ENCODE results near the gene CLMN. TPM values are rescaled to one million over a fixed set of nuclear protein-coding genes. Genes with fewer than 3 reads are reported as not detected.

Gene CLMN
- total RNA-seq, 1 experiment from 2014 or later = 33.4 TPM

DNA sequence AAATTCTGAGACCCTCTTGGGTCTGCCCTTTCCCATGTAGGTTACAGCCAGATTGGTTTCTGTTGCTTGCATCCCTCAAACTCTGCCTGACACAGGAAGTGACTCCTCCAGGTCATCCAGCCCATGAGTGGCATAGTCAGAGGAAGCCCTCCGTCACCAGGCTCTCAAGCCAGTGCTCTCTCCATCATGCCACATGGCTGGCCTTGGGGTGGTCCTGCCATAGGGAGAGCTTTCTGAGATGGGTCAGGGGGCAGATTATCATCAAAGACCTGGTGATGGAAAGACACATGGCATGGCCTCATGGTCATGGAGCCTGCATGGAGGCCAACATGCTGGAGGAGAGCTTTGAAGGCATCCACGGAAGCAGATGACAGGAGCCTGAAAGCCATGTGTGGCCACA is 15.4 kb upstream of the CLMN start:
- Histone ChIP-seq H2AFZ (ENCODE audit: low read depth, low read length, poor library complexity, severe bottlenecking) (no peak overlapping the region), H3K9me2 (ENCODE audit: insufficient read depth) (no peaks in the 10 kb centered on the region), H3K27me3 (ENCODE audit: insufficient read depth, low read length) (no peaks in the 10 kb centered on the region), H3K4me2 (ENCODE audit: low read length) (no peak overlapping the region), H3K27ac (ENCODE audit: low read depth, low read length) (no peak overlapping the region), H3K4me3 (replicated peaks in 1 of 2; ENCODE audit: low read depth in 1 of 2, low read length in 2 of 2) (no peak overlapping the region), H3K79me2 (ENCODE audit: insufficient read depth, low read length) (no peaks in the 10 kb centered on the region), H4K20me1 (ENCODE audit: insufficient read depth) (no peaks in the 10 kb centered on the region), H3K9me3 (ENCODE audit: control insufficient read depth in 1 of 2, insufficient read depth in 1 of 2, low read depth in 1 of 2, low read length in 2 of 2) (no peaks in the 10 kb centered on the region), H3K36me3 (ENCODE audit: control insufficient read depth in 1 of 2, insufficient read depth in 2 of 2, low read length in 2 of 2) (no peaks in the 10 kb centered on the region), H3K4me1 (ENCODE audit: control insufficient read depth in 1 of 2, insufficient read depth in 2 of 2, low read length in 2 of 2) (peaks cover 0 to under 1% of the 10 kb centered on the region in 2 experiments; a peak in 1 of 4 replicates), H3K9ac (ENCODE audit: low read length) (no peak overlapping the region)
- ChIA-PET POLR2A (no interaction called here), CTCF (interaction anchor here (1.0 kb wide), 1 partner anchor 27 kb away, joined by 3 read pairs; no protein-coding TSS in a partner anchor), RAD21 (ENCODE audit: low non-redundant PET in 1 of 2, low total read pairs in 2 of 2, uncharacterized antibody in 2 of 2, unreplicated experiment in 2 of 2) (no interaction called here)
- BruUV-seq (replicated peaks) = no TSS peak
- ATAC-seq (no peak), DNase-seq (ENCODE audit: low read depth, low spot score) (no peak)
- intact Hi-C loops (cut with micrococcal nuclease) = no loop called here
- no peak for TF ChIP-seq POLR2AphosphoS5 (IDR thresholded peaks at IDR 0.05; ENCODE audit: low read depth, low read length)
- TF ChIP-seq ZNF274 (IDR thresholded peaks at IDR 0.05; ENCODE audit: low read depth, low read length) = no peak
- TF ChIP-seq CEBPB (IDR thresholded peaks at IDR 0.05; ENCODE audit: low read depth) = no peak
- TF ChIP-seq, protein P1, sequence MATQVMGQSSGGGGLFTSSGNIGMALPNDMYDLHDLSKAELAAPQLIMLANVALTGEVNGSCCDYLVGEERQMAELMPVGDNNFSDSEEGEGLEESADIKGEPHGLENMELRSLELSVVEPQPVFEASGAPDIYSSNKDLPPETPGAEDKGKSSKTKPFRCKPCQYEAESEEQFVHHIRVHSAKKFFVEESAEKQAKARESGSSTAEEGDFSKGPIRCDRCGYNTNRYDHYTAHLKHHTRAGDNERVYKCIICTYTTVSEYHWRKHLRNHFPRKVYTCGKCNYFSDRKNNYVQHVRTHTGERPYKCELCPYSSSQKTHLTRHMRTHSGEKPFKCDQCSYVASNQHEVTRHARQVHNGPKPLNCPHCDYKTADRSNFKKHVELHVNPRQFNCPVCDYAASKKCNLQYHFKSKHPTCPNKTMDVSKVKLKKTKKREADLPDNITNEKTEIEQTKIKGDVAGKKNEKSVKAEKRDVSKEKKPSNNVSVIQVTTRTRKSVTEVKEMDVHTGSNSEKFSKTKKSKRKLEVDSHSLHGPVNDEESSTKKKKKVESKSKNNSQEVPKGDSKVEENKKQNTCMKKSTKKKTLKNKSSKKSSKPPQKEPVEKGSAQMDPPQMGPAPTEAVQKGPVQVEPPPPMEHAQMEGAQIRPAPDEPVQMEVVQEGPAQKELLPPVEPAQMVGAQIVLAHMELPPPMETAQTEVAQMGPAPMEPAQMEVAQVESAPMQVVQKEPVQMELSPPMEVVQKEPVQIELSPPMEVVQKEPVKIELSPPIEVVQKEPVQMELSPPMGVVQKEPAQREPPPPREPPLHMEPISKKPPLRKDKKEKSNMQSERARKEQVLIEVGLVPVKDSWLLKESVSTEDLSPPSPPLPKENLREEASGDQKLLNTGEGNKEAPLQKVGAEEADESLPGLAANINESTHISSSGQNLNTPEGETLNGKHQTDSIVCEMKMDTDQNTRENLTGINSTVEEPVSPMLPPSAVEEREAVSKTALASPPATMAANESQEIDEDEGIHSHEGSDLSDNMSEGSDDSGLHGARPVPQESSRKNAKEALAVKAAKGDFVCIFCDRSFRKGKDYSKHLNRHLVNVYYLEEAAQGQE (IDR thresholded peaks at IDR 0.05; ENCODE audit: low read depth) = no peak
- no peak for TF ChIP-seq JUND (IDR thresholded peaks at IDR 0.05)
- no peak for TF ChIP-seq YY1 (IDR thresholded peaks at IDR 0.05; ENCODE audit: extremely low read depth, insufficient replicate concordance, low read depth, low read length)
- TF ChIP-seq TCF7L2 (IDR thresholded peaks at IDR 0.05; ENCODE audit: borderline replicate concordance, extremely low read depth, insufficient read depth, insufficient read length) = no peak
- TF ChIP-seq, protein P2, sequence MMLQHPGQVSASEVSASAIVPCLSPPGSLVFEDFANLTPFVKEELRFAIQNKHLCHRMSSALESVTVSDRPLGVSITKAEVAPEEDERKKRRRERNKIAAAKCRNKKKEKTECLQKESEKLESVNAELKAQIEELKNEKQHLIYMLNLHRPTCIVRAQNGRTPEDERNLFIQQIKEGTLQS (IDR thresholded peaks at IDR 0.05) = no peak
- no peak for TF ChIP-seq EGR1 (IDR thresholded peaks at IDR 0.05; ENCODE audit: low read depth)
- TF ChIP-seq FOSL1 (IDR thresholded peaks at IDR 0.05; ENCODE audit: low read depth) = no peak
- TF ChIP-seq, protein P3, sequence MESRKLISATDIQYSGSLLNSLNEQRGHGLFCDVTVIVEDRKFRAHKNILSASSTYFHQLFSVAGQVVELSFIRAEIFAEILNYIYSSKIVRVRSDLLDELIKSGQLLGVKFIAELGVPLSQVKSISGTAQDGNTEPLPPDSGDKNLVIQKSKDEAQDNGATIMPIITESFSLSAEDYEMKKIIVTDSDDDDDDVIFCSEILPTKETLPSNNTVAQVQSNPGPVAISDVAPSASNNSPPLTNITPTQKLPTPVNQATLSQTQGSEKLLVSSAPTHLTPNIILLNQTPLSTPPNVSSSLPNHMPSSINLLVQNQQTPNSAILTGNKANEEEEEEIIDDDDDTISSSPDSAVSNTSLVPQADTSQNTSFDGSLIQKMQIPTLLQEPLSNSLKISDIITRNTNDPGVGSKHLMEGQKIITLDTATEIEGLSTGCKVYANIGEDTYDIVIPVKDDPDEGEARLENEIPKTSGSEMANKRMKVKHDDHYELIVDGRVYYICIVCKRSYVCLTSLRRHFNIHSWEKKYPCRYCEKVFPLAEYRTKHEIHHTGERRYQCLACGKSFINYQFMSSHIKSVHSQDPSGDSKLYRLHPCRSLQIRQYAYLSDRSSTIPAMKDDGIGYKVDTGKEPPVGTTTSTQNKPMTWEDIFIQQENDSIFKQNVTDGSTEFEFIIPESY (IDR thresholded peaks at IDR 0.05; ENCODE audit: extremely low read depth, insufficient replicate concordance, low read length) = no peak
- TF ChIP-seq SP1 (IDR thresholded peaks at IDR 0.05; ENCODE audit: low read depth) = no peak
- TF ChIP-seq, protein P4, sequence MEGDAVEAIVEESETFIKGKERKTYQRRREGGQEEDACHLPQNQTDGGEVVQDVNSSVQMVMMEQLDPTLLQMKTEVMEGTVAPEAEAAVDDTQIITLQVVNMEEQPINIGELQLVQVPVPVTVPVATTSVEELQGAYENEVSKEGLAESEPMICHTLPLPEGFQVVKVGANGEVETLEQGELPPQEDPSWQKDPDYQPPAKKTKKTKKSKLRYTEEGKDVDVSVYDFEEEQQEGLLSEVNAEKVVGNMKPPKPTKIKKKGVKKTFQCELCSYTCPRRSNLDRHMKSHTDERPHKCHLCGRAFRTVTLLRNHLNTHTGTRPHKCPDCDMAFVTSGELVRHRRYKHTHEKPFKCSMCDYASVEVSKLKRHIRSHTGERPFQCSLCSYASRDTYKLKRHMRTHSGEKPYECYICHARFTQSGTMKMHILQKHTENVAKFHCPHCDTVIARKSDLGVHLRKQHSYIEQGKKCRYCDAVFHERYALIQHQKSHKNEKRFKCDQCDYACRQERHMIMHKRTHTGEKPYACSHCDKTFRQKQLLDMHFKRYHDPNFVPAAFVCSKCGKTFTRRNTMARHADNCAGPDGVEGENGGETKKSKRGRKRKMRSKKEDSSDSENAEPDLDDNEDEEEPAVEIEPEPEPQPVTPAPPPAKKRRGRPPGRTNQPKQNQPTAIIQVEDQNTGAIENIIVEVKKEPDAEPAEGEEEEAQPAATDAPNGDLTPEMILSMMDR (IDR thresholded peaks at IDR 0.05 in 2 of 3, conservative IDR thresholded peaks at IDR 0.05 in 1 of 3; ENCODE audit: borderline replicate concordance in 1 of 3, insufficient read depth in 1 of 3, low read depth in 2 of 3, low read length in 2 of 3) = no peak
- no peak for TF ChIP-seq EZH2 (IDR thresholded peaks at IDR 0.05)
- TF ChIP-seq, protein P5, sequence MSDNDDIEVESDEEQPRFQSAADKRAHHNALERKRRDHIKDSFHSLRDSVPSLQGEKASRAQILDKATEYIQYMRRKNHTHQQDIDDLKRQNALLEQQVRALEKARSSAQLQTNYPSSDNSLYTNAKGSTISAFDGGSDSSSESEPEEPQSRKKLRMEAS (IDR thresholded peaks at IDR 0.05) = no peak
- no peak for TF ChIP-seq SIN3A (IDR thresholded peaks at IDR 0.05; ENCODE audit: low read depth)
- no peak for TF ChIP-seq ZFX (IDR thresholded peaks at IDR 0.05)
- TF ChIP-seq POLR2A (IDR thresholded peaks at IDR 0.05; ENCODE audit: borderline replicate concordance, extremely low read depth, insufficient read depth, insufficient read length) = no peak
- TF ChIP-seq SRF (IDR thresholded peaks at IDR 0.05; ENCODE audit: low read depth) = no peak
- no peak for TF ChIP-seq EZH2phosphoT487 (IDR thresholded peaks at IDR 0.05; ENCODE audit: borderline replicate concordance)
